CD4-positive, alpha-beta T cell treated with Interferon gamma for 1 hour (primary cell): ENCODE data around the gene COL6A5.

Experiments used
- DNase-seq: peaks from one replicate; pipeline ENCODE4 v3.0.0-alpha.2; 2020

Gene COL6A5

GRCh38 chr3:130456540-130456939 lies 111.1 kb downstream of the COL6A5 start:
- no peak for DNase-seq

- no peak for DNase-seq
Observed at GRCh38 chr3:130457671-130458070, 112.2 kb downstream of the COL6A5 start.

GRCh38 chr3:130459944-130460343 lies 114.5 kb downstream of the COL6A5 start:
- DNase-seq: no peak

- DNase-seq: no peak
Observed at GRCh38 chr3:130462089-130462488, 116.6 kb downstream of the COL6A5 start.

- no peak for DNase-seq
Observed at GRCh38 chr3:130463221-130463620, 117.7 kb downstream of the COL6A5 start.

- DNase-seq: no peak
Observed at GRCh38 chr3:130465521-130465920, 120.0 kb downstream of the COL6A5 start.

- no peak for DNase-seq
Observed at GRCh38 chr3:130468311-130468710, 122.8 kb downstream of the COL6A5 start.

- DNase-seq: no peak
Observed at GRCh38 chr3:130470126-130470525, 124.7 kb downstream of the COL6A5 start.

- no peak for DNase-seq
Observed at GRCh38 chr3:130473416-130473815, 127.9 kb downstream of the COL6A5 start.

GRCh38 chr3:130480736-130481135 lies 135.3 kb downstream of the COL6A5 start:
- no peak for DNase-seq

GRCh38 chr3:130488288-130488687 lies 142.8 kb downstream of the COL6A5 start:
- DNase-seq: no peak

- DNase-seq: no peak
Observed at GRCh38 chr3:130488769-130489450, 143.4 kb downstream of the COL6A5 start.

- no peak for DNase-seq
Observed at GRCh38 chr3:130490241-130490640, 144.8 kb downstream of the COL6A5 start.

GRCh38 chr3:130491431-130491830 lies 146.0 kb downstream of the COL6A5 start:
- no peak for DNase-seq

GRCh38 chr3:130504701-130505100 lies 159.2 kb downstream of the COL6A5 start:
- DNase-seq: no peak

- DNase-seq: no peak
Observed at GRCh38 chr3:130506031-130506430, 160.6 kb downstream of the COL6A5 start.

- no peak for DNase-seq
Observed at GRCh38 chr3:130507746-130508145, 162.3 kb downstream of the COL6A5 start.

- DNase-seq: no peak
Observed at GRCh38 chr3:130509008-130509407, 163.5 kb downstream of the COL6A5 start.

GRCh38 chr3:130514681-130515080 lies 169.2 kb downstream of the COL6A5 start:
- DNase-seq: no peak

- DNase-seq: no peak
Observed at GRCh38 chr3:130515755-130516154, 170.3 kb downstream of the COL6A5 start.

GRCh38 chr3:130516645-130517512 lies 171.4 kb downstream of the COL6A5 start, which contains the start of gene COL6A6:
Gene COL6A6 (plus strand): TSS chr3:130517177. CDS start chr3:130560365, 43,188 bp downstream.
- DNase-seq: no peak

- no peak for DNase-seq
Observed at GRCh38 chr3:130517602-130518001, 172.1 kb downstream of the COL6A5 start.

- no peak for DNase-seq
Observed at GRCh38 chr3:130519754-130520153, 174.3 kb downstream of the COL6A5 start.

GRCh38 chr3:130522399-130522798 lies 176.9 kb downstream of the COL6A5 start:
- DNase-seq: no peak
